ENCODE measurements around the gene ZFP36L1.

The ZFP36L1 gene

DNA sequence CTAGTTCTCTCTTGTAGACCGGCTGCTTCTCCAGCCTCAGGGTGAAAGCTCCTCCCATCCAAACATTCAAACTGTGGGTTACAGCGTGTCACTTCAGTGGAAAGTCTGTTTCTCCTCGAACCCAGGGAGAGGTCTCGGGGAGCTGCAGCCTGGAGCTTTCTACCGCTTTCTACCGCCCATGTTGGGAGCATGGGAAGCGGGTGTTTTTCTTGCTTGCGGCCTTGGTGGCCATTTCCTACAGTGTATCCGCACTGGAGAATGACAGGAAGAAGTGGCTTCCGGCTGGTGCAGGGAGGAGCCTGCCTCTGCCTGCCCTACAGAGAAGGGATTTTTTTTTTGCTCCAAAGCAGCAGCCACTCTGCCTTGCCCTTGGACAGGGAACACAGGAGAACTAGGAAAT is 21.2 kb downstream of the ZFP36L1 start:
- DNase-seq = no peak
- H3K27me3 ChIP-seq = no peaks in the 10 kb centered on the region
- no peaks in the 10 kb centered on the region for H3K4me1 ChIP-seq
- no peaks in the 10 kb centered on the region for H3K9me3 ChIP-seq
- no peak for TF ChIP-seq CTCF (IDR thresholded peaks at IDR 0.05; ENCODE audit: low read depth, low read length)
- H3K36me3 ChIP-seq = no peaks in the 10 kb centered on the region
- no peak overlapping the region for H3K4me3 ChIP-seq (ENCODE audit: low read depth, low read length)

- H3K4me3 ChIP-seq (ENCODE audit: low read depth, low read length) = no peak overlapping the region
- H3K36me3 ChIP-seq = no peaks in the 10 kb centered on the region
- H3K27me3 ChIP-seq = no peaks in the 10 kb centered on the region
- no peaks in the 10 kb centered on the region for H3K9me3 ChIP-seq
- no peak for TF ChIP-seq CTCF (IDR thresholded peaks at IDR 0.05; ENCODE audit: low read depth, low read length)
- no peaks in the 10 kb centered on the region for H3K4me1 ChIP-seq
- DNase-seq = no peak
These were observed 22.1 kb downstream of the ZFP36L1 start for GRCh38 chr14:68770553-68771286.

GRCh38 chr14:68770051-68770450 is 22.8 kb downstream of the ZFP36L1 start:
- Histone ChIP-seq H3K27me3 (no peaks in the 10 kb centered on the region), H3K4me1 (no peaks in the 10 kb centered on the region), H3K4me3 (ENCODE audit: low read depth, low read length) (no peak overlapping the region), H3K9me3 (no peaks in the 10 kb centered on the region), H3K36me3 (no peaks in the 10 kb centered on the region)
- no peak for DNase-seq
- TF ChIP-seq CTCF (IDR thresholded peaks at IDR 0.05; ENCODE audit: low read depth, low read length) = no peak

DNA sequence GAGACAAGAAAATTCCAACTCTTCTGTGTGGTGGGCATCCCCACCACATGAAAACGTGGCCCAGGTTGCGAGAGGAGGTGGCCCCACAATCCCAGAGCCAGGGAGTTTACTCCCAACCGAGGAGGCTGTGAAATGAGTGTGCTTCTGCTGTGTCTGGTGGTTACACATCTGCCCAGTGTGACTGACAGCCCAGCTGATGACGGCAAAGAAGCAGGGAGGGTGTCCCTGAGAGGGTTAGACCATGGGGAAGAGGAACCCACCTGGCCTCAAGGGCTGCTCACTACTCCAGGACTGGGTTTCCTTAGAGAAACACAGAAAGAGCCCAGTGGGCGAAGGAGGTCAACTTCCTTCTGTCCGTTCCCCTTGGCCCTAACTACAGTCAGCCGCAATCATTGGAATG is 24.6 kb downstream of the ZFP36L1 start:
- Histone ChIP-seq H3K4me3 (ENCODE audit: low read depth, low read length) (no peak overlapping the region), H3K4me1 (peaks cover 4% of the 10 kb centered on the region), H3K9me3 (no peaks in the 10 kb centered on the region), H3K36me3 (no peaks in the 10 kb centered on the region), H3K27me3 (no peaks in the 10 kb centered on the region)
- TF ChIP-seq CTCF (IDR thresholded peaks at IDR 0.05; ENCODE audit: low read depth, low read length) = no peak
- DNase-seq = no peak

- Histone ChIP-seq H3K9me3 (no peaks in the 10 kb centered on the region), H3K27me3 (no peaks in the 10 kb centered on the region), H3K4me1 (peaks cover 13% of the 10 kb centered on the region), H3K36me3 (no peaks in the 10 kb centered on the region), H3K4me3 (ENCODE audit: low read depth, low read length) (no peak overlapping the region)
- DNase-seq = no peak
- TF ChIP-seq CTCF (IDR thresholded peaks at IDR 0.05; ENCODE audit: low read depth, low read length) = no peak
These were observed 25.6 kb downstream of the ZFP36L1 start for GRCh38 chr14:68767248-68767645.
